ENCODE data around the gene NAA40. TPM values are rescaled to one million over a fixed set of nuclear protein-coding genes. Genes with fewer than 3 reads are reported as not detected.

NAA40 gene
- total RNA-seq, 1 experiment from 2014 or later, result 44.4 TPM

- Histone ChIP-seq H3K56ac (ENCODE audit: insufficient read length, low read depth, low read length) (no peak overlapping the region), H3K9me3 (ENCODE audit: control insufficient read depth, low read depth, low read length) (no peaks in the 10 kb centered on the region), H3K18ac (ENCODE audit: insufficient read length, low read depth, low read length) (no peak overlapping the region), H3K79me1 (ENCODE audit: insufficient read depth, low read depth, low read length, poor library complexity, severe bottlenecking) (no peaks in the 10 kb centered on the region), H3K4ac (ENCODE audit: low read depth, low read length) (no peak overlapping the region), H4K91ac (ENCODE audit: insufficient read length, low read depth, low read length) (no peak overlapping the region), H3K14ac (ENCODE audit: insufficient read depth, low read length) (no peak overlapping the region), H3K27me3 (ENCODE audit: insufficient read depth, low read length) (no peaks in the 10 kb centered on the region), H3K9ac (ENCODE audit: extremely low read depth, insufficient read length, low read length) (no peak overlapping the region), H4K20me1 (ENCODE audit: control insufficient read depth, insufficient read depth, insufficient read length) (no peaks in the 10 kb centered on the region), H2AK5ac (ENCODE audit: insufficient read length, low read length) (no peak overlapping the region), H2BK15ac (ENCODE audit: low read depth, low read length) (no peak overlapping the region), H4K5ac (ENCODE audit: insufficient read length, low read depth, low read length) (no peak overlapping the region), H3K23ac (ENCODE audit: insufficient read length, low read depth, low read length) (no peak overlapping the region), H3K27ac (ENCODE audit: insufficient read length, low read depth, low read length) (no peak overlapping the region), H3K79me2 (ENCODE audit: insufficient read depth, low read length) (no peaks in the 10 kb centered on the region), H2BK20ac (ENCODE audit: low read depth, low read length, poor library complexity, severe bottlenecking) (no peak overlapping the region), H2AFZ (ENCODE audit: low read length) (no peak overlapping the region), H3K4me1 (ENCODE audit: insufficient read depth, low read length) (no peaks in the 10 kb centered on the region; the same call in 1 of the 2 replicates), H4K8ac (replicated peaks; ENCODE audit: insufficient read length, low read depth, low read length) (no peak overlapping the region), H3K23me2 (ENCODE audit: insufficient read length, low read depth, low read length, poor library complexity, severe bottlenecking) (no peaks in the 10 kb centered on the region), H2BK12ac (ENCODE audit: insufficient read length, low read depth, low read length) (no peak overlapping the region), H2BK120ac (ENCODE audit: low read depth, low read length, poor library complexity, severe bottlenecking) (no peak overlapping the region), H3K4me2 (ENCODE audit: insufficient read depth, insufficient read length, low read length) (peak overlapping the region; percentile 11), H2BK5ac (ENCODE audit: insufficient read length, low read length) (no peak overlapping the region), H3T11ph (ENCODE audit: low read length) (no peak overlapping the region)
- Mint-ChIP-seq H3K4me1 (peaks cover 33 to 73% of the 10 kb centered on the region in 2 experiments), H3K27me3 (ENCODE audit: low read depth) (no peaks in the 10 kb centered on the region; the same call in 1 of the 2 replicates), H3K4me3 (peak overlapping the region in 1 of 2 experiments; percentile 29; a peak in 1 of 5 replicates), H3K27ac (peak overlapping the region; percentile 55 to 91 (median 69); a peak in 4 of 7 replicates), H3K36me3 (ENCODE audit: insufficient read depth in 1 of 3, low read depth in 3 of 3) (peaks cover 19 to 43% (median 40%) of the 10 kb centered on the region in 3 experiments; a peak in 6 of 7 replicates), H3K9me3 (no peaks in the 10 kb centered on the region)
- peak; percentile 77 for DNase-seq
- TF ChIP-seq, protein P1, sequence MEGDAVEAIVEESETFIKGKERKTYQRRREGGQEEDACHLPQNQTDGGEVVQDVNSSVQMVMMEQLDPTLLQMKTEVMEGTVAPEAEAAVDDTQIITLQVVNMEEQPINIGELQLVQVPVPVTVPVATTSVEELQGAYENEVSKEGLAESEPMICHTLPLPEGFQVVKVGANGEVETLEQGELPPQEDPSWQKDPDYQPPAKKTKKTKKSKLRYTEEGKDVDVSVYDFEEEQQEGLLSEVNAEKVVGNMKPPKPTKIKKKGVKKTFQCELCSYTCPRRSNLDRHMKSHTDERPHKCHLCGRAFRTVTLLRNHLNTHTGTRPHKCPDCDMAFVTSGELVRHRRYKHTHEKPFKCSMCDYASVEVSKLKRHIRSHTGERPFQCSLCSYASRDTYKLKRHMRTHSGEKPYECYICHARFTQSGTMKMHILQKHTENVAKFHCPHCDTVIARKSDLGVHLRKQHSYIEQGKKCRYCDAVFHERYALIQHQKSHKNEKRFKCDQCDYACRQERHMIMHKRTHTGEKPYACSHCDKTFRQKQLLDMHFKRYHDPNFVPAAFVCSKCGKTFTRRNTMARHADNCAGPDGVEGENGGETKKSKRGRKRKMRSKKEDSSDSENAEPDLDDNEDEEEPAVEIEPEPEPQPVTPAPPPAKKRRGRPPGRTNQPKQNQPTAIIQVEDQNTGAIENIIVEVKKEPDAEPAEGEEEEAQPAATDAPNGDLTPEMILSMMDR (conservative IDR thresholded peaks at IDR 0.05), result no peak
- no CpG with 5 or more reads among the region's 24 CpGs for WGBS (ENCODE audit: extremely low coverage, insufficient read length, low lambda C conversion rate)
Observed at GRCh38 chr11:63909591-63910506, 29.0 kb upstream of the NAA40 start.

Measured in H9 (cell line).